WTC11 (cell line): ENCODE measurements around the gene DPYSL4. TPM values are rescaled to one million over a fixed set of nuclear protein-coding genes. Genes with fewer than 3 reads are reported as not detected.
A peak's percentile ranks its signal among the peaks of the same experiment; 100 is the strongest.

Experiments
- ATAC-seq: fragments of 200-7000 bp; cut with Tn5 transposase; 2 replicates; pipeline ENCODE4 v1.10.0; 2021; ENCODE audit warnings: mild to moderate bottlenecking, moderate library complexity
- CTCF ChIA-PET: fragments of 300-600 bp; sonication (Branson Sonifier 250); formaldehyde crosslinking; loops from one replicate; lab custom pipeline; 2021; ENCODE audit warnings: antibody characterized with exemption; lab: Charles Lee
- POLR2A ChIA-PET: fragments of 350-600 bp; sonication (Branson Sonifier 250); formaldehyde crosslinking; loops from one replicate; lab custom pipeline; 2021; ENCODE audit warnings: antibody characterized with exemption; lab: Charles Lee
- DNase-seq: peaks from one replicate; pipeline ENCODE4 v3.0.0; 2021; ENCODE audit warnings: low spot score
- H3K27ac Mint-ChIP-seq: 2 replicates; pipeline ENCODE4 v1.8.0; 2021; ENCODE audit warnings: mixed read lengths
- H3K27me3 Mint-ChIP-seq: 2 replicates; pipeline ENCODE4 v1.8.0; 2021; ENCODE audit warnings: low read depth, mild to moderate bottlenecking, moderate library complexity, mixed read lengths
- H3K36me3 Mint-ChIP-seq: 2 replicates; pipeline ENCODE4 v1.8.0; 2021; ENCODE audit warnings: mixed read lengths
- H3K4me1 Mint-ChIP-seq: 2 replicates; pipeline ENCODE4 v1.8.0; 2022; ENCODE audit warnings: mixed read lengths
- H3K4me3 Mint-ChIP-seq: 2 replicates; pipeline ENCODE4 v1.8.0; 2021; ENCODE audit warnings: mild to moderate bottlenecking, moderate library complexity, mixed read lengths
- H3K9me3 Mint-ChIP-seq: 2 replicates; pipeline ENCODE4 v1.8.0; 2021; ENCODE audit warnings: mixed read lengths
- ELF4 ChIP-seq: sonication (generic); formaldehyde crosslinking; IDR thresholded peaks from 2 replicates; pipeline ENCODE4 v1.8.1; 2022; ENCODE audit warnings: low read depth, mild to moderate bottlenecking, moderate library complexity, missing genetic modification reagents
- GABPB1 ChIP-seq: sonication (generic); formaldehyde crosslinking; IDR thresholded peaks from 2 replicates; pipeline ENCODE4 v1.8.1; 2023; ENCODE audit warnings: mild to moderate bottlenecking, missing genetic modification reagents
- GTF2I ChIP-seq: fragments of 250-450 bp; sonication (Bioruptor Pico); conservative IDR thresholded peaks from 2 replicates; pipeline ENCODE4 v1.4.0; 2021; ENCODE audit warnings: mild to moderate bottlenecking
- NFE2L1 ChIP-seq: sonication (generic); formaldehyde crosslinking; IDR thresholded peaks from 2 replicates; pipeline ENCODE4 v1.8.1; 2023; ENCODE audit warnings: missing genetic modification reagents
- RELA ChIP-seq: sonication (generic); formaldehyde crosslinking; IDR thresholded peaks from 2 replicates; pipeline ENCODE4 v1.8.1; 2022; ENCODE audit warnings: missing genetic modification reagents, mild to moderate bottlenecking, borderline replicate concordance
- ZBTB21 ChIP-seq: sonication (generic); formaldehyde crosslinking; IDR thresholded peaks from 2 replicates; pipeline ENCODE4 v1.8.1; 2023; ENCODE audit warnings: mild to moderate bottlenecking, missing genetic modification reagents, borderline replicate concordance
- ZNF138 ChIP-seq: sonication (generic); formaldehyde crosslinking; conservative IDR thresholded peaks from 2 replicates; pipeline ENCODE4 v1.8.1; 2022; ENCODE audit warnings: mild to moderate bottlenecking, moderate library complexity, missing genetic modification reagents
- ZNF263 ChIP-seq: sonication (generic); formaldehyde crosslinking; IDR thresholded peaks from 2 replicates; pipeline ENCODE4 v1.8.1; 2022; ENCODE audit warnings: low read depth, mild to moderate bottlenecking, moderate library complexity, missing genetic modification reagents
- ZNF317 ChIP-seq: sonication (generic); formaldehyde crosslinking; IDR thresholded peaks from 2 replicates; pipeline ENCODE4 v1.8.1; 2023; ENCODE audit warnings: low read depth, mild to moderate bottlenecking, moderate library complexity, missing genetic modification reagents, borderline replicate concordance
- ZNF423 ChIP-seq: fragments of 250-450 bp; sonication (Bioruptor Pico); IDR thresholded peaks from 2 replicates; pipeline ENCODE4 v2.1.2; 2022; ENCODE audit warnings: mild to moderate bottlenecking, moderate library complexity
- total RNA-seq: library from RNA; stranded (reverse); gene quantifications from 3 replicates; pipeline ENCODE4 v1.2.3, GENCODE V29; 2021
- TF ChIP-seq, protein P1 (sequence below): sonication (generic); formaldehyde crosslinking; IDR thresholded peaks from 2 replicates; pipeline ENCODE4 v1.8.1; 2023; ENCODE audit warnings: mild to moderate bottlenecking, missing genetic modification reagents, moderate library complexity
- TF ChIP-seq, protein P2 (sequence below): fragments of 250-450 bp; sonication (Bioruptor Pico); IDR thresholded peaks from 2 replicates; pipeline ENCODE4 v2.1.2; 2022; ENCODE audit warnings: mild to moderate bottlenecking, moderate library complexity
- TF ChIP-seq, protein P3 (sequence below): fragments of 250-450 bp; sonication (Bioruptor Pico); conservative IDR thresholded peaks from 2 replicates; pipeline ENCODE4 v1.9.0; 2021; ENCODE audit warnings: mild to moderate bottlenecking
- TF ChIP-seq, protein P4 (sequence below): sonication (generic); formaldehyde crosslinking; conservative IDR thresholded peaks from 2 replicates; pipeline ENCODE4 v1.8.1; 2023; ENCODE audit warnings: mild to moderate bottlenecking, low read depth, missing genetic modification reagents, moderate library complexity
- TF ChIP-seq, protein P5 (sequence below): sonication (generic); formaldehyde crosslinking; IDR thresholded peaks from 2 replicates; pipeline ENCODE4 v1.8.1; 2022; ENCODE audit warnings: low read depth, mild to moderate bottlenecking, moderate library complexity, missing genetic modification reagents, borderline replicate concordance
- TF ChIP-seq, protein P6 (sequence below): fragments of 250-450 bp; sonication (Bioruptor Pico); IDR thresholded peaks from 2 replicates; pipeline ENCODE4 v1.8.0; 2021; ENCODE audit warnings: mild to moderate bottlenecking

DPYSL4 gene
- total RNA-seq, 1 experiment from 2014 or later = 17.0 TPM

DNA sequence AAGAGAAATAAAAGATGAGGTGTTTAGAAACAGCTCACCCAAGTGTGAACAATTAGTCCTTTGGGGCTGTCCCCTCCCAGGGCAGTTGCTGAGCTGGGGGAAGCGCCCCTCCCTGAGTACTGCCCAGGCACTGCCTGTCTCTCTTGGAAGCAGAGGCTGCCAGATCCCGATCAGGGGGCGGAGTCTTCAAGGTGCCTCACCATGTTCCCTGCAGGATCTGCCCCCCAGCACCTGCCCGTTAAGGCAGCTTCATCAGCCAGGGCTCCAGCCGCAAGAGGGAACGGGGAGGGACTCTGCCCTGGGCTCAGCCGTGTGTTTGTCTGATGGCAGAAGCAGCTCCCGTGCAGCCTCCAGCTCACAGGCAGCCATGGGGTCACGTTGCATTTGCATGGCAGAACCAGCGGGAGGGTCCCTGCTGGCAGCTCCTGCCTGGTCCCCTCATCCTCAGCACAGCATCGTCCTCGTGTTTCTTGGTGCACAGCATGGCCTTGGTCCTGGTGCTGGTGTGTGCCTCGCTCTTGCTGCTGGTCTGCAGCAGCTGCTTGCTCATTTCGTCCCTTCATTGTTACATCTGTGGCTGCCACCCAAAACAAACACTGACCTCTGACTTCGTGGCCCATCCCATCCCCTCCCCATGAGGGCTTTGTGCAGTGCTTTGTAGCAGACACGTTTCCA is 10.7 kb upstream of the DPYSL4 start:
- peaks cover 5% of the 10 kb centered on the region for H3K36me3 Mint-ChIP-seq
- TF ChIP-seq, protein P1, sequence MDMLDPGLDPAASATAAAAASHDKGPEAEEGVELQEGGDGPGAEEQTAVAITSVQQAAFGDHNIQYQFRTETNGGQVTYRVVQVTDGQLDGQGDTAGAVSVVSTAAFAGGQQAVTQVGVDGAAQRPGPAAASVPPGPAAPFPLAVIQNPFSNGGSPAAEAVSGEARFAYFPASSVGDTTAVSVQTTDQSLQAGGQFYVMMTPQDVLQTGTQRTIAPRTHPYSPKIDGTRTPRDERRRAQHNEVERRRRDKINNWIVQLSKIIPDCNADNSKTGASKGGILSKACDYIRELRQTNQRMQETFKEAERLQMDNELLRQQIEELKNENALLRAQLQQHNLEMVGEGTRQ (CRISPR knock-in tag) = 0 out of 2 replicates have a peak, but pooled peaks have one; percentile 31
- TF ChIP-seq ZNF138 (CRISPR knock-in tag) (no peak), ELF4 (no peak)
- TF ChIP-seq, all 79 proteins: peak for 1
- Mint-ChIP-seq H3K27ac (no peak overlapping the region), H3K4me1 (peaks cover 19% of the 10 kb centered on the region), H3K27me3 (peaks cover 20% of the 10 kb centered on the region), H3K4me3 (no peak overlapping the region; the same call in 1 of the 2 replicates), H3K9me3 (peaks cover 5% of the 10 kb centered on the region)
- DNase-seq (peak; percentile 41), ATAC-seq (peak; percentile 77)
- ChIA-PET CTCF (interaction anchor here (0.8 to 2.3 kb wide), 6 partner anchors 9 to 185 kb away, joined by 3 to 6 read pairs (median 4); no protein-coding TSS in a partner anchor), POLR2A (interaction anchor here (1.0 kb wide), 1 partner anchor 33 kb away, joined by 3 read pairs; no protein-coding TSS in a partner anchor)

DNA sequence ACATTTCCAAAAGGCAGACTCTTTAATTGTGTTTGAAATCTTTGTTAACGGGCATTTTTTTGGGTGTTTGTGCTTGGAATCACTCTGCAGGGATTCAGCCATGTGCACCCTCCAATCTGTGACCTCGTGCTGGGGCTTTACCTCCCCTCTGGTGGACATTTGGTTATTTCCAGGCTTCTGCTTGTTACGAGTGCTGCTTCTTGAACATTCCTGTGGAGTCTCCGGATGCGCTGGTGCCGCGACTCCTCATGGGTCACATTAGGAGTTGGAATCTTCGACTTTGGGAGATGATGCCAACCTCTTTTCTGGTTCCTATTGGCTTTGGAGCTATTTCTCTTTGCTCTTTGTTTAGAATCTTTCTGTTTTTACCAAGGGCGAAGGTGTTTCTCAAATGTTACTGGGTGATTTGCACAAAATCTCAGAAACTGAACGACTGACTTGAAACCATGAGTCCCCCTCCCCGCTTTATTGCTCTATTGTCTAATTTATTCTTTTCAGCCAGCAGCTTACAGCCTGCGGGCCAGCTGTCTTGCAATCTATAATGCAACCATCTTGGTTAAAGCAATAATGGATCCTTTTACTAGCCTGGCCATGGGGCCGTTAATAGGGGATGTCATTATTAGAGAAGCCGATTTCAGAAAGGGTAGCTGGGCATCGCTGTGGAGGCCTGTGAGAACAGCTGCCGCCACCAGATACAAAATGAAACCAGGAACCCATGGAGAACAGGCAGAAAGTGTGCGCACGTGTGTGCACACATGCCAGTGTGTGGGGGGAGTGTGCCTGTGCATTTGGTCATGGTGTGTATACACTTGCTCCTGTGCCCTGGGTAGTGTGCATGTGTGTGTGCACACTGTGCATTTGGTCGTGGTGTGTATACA is 9.9 kb upstream of the DPYSL4 start:
- no peak overlapping the region for H3K4me3 Mint-ChIP-seq
- H3K27ac Mint-ChIP-seq = no peak overlapping the region
- H3K4me1 Mint-ChIP-seq = peaks cover 19% of the 10 kb centered on the region
- DNase-seq = no peak
- ATAC-seq = no peak
- ChIA-PET CTCF (interaction anchor here (1.0 to 2.3 kb wide), 5 partner anchors 11 to 184 kb away, joined by 4 to 6 read pairs (median 5); no protein-coding TSS in a partner anchor), POLR2A (interaction anchor here (1.0 kb wide), 1 partner anchor 34 kb away, joined by 3 read pairs; no protein-coding TSS in a partner anchor)
- TF ChIP-seq ELF4 (no peak), GABPB1 (CRISPR knock-in tag) (no peak)
- H3K27me3 Mint-ChIP-seq = peaks cover 20% of the 10 kb centered on the region
- peaks cover 5% of the 10 kb centered on the region for H3K9me3 Mint-ChIP-seq
- H3K36me3 Mint-ChIP-seq = peaks cover 5% of the 10 kb centered on the region

DNA sequence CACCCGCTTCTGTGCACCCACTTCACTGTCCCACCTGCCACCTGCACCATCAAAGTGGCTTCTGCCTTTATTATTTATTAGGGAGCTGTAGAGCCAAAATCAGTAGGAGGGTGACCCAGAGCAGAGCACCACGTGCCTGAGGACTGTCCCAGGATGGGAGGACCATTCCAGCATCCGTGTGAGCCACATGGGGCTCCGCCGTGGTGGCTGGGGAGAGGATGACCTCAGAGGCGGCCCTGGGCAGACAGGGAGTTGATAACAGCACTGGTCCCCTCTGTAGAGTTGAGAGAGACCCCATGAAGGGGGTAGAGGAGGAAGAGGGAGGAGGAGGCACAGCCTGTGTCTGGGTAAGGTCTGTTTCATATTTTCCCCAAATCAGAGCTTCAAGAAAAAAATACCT is 8.7 kb upstream of the DPYSL4 start:
- POLR2A ChIA-PET = no interaction called here
- CTCF ChIA-PET = interaction anchor here (1.1 kb wide), 1 partner anchor 42 kb away, joined by 3 read pairs; no protein-coding TSS in a partner anchor
- Mint-ChIP-seq H3K27ac (no peak overlapping the region), H3K4me1 (peaks cover 15% of the 10 kb centered on the region), H3K9me3 (peaks cover 5% of the 10 kb centered on the region), H3K27me3 (peaks cover 17% of the 10 kb centered on the region), H3K36me3 (peaks cover 4% of the 10 kb centered on the region), H3K4me3 (no peak overlapping the region)
- ATAC-seq = no peak
- DNase-seq = no peak
- TF ChIP-seq RELA (CRISPR knock-in tag) = no peak
- TF ChIP-seq, protein P2, sequence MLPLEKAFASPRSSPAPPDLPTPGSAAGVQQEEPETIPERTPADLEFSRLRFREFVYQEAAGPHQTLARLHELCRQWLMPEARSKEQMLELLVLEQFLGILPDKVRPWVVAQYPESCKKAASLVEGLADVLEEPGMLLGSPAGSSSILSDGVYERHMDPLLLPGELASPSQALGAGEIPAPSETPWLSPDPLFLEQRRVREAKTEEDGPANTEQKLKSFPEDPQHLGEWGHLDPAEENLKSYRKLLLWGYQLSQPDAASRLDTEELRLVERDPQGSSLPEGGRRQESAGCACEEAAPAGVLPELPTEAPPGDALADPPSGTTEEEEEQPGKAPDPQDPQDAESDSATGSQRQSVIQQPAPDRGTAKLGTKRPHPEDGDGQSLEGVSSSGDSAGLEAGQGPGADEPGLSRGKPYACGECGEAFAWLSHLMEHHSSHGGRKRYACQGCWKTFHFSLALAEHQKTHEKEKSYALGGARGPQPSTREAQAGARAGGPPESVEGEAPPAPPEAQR (CRISPR knock-in tag) = no peak
- no peak for TF ChIP-seq ELF4
- no peak for TF ChIP-seq ZBTB21 (CRISPR knock-in tag)
- no peak for TF ChIP-seq ZNF423
- no peak for TF ChIP-seq GTF2I
- TF ChIP-seq, protein P3, sequence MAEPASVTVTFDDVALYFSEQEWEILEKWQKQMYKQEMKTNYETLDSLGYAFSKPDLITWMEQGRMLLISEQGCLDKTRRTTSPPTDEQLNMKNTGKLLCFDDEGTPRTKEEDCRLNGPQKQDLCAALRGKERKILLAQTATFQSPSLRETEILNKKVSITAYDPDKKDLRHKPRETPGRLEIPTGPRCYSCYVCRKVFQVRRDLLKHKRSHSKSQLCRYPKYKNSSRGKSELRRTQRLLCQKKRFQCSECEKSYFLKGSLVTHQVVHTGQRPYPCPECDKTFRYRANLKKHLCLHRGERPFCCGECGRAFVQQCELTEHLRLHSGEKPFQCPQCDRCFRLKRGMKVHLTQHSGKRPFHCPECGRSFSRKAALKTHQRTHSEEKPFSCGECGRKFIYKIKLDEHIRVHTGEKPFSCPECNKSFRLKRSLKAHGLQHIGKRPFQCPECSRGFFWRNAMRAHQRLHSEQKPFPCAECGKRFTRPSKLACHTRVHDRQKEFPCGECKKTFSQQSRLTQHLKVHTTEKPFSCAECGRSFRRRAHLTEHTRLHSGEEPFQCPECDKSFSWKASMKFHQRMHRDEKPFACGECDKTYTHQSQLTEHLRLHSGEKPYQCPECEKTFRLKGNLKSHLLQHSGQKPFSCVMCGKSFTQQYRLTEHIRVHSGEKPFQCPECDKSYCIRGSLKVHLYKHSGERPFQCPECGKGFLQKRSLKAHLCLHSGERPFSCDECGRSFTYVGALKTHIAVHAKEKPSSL (CRISPR knock-in tag) = no peak
- TF ChIP-seq, protein P4, sequence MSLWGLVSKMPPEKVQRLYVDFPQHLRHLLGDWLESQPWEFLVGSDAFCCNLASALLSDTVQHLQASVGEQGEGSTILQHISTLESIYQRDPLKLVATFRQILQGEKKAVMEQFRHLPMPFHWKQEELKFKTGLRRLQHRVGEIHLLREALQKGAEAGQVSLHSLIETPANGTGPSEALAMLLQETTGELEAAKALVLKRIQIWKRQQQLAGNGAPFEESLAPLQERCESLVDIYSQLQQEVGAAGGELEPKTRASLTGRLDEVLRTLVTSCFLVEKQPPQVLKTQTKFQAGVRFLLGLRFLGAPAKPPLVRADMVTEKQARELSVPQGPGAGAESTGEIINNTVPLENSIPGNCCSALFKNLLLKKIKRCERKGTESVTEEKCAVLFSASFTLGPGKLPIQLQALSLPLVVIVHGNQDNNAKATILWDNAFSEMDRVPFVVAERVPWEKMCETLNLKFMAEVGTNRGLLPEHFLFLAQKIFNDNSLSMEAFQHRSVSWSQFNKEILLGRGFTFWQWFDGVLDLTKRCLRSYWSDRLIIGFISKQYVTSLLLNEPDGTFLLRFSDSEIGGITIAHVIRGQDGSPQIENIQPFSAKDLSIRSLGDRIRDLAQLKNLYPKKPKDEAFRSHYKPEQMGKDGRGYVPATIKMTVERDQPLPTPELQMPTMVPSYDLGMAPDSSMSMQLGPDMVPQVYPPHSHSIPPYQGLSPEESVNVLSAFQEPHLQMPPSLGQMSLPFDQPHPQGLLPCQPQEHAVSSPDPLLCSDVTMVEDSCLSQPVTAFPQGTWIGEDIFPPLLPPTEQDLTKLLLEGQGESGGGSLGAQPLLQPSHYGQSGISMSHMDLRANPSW = no peak
- TF ChIP-seq NFE2L1 (CRISPR knock-in tag) = no peak
- TF ChIP-seq ZNF317 = no peak
- TF ChIP-seq, protein P5, sequence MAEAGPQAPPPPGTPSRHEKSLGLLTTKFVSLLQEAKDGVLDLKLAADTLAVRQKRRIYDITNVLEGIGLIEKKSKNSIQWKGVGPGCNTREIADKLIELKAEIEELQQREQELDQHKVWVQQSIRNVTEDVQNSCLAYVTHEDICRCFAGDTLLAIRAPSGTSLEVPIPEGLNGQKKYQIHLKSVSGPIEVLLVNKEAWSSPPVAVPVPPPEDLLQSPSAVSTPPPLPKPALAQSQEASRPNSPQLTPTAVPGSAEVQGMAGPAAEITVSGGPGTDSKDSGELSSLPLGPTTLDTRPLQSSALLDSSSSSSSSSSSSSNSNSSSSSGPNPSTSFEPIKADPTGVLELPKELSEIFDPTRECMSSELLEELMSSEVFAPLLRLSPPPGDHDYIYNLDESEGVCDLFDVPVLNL (CRISPR knock-in tag) = no peak
- TF ChIP-seq ZNF263 = no peak
- TF ChIP-seq, protein P6, sequence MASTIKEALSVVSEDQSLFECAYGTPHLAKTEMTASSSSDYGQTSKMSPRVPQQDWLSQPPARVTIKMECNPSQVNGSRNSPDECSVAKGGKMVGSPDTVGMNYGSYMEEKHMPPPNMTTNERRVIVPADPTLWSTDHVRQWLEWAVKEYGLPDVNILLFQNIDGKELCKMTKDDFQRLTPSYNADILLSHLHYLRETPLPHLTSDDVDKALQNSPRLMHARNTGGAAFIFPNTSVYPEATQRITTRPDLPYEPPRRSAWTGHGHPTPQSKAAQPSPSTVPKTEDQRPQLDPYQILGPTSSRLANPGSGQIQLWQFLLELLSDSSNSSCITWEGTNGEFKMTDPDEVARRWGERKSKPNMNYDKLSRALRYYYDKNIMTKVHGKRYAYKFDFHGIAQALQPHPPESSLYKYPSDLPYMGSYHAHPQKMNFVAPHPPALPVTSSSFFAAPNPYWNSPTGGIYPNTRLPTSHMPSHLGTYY (CRISPR knock-in tag) = no peak
